ENCODE data around the gene LCP1. TPM values are rescaled to one million over a fixed set of nuclear protein-coding genes. Genes with fewer than 3 reads are reported as not detected.
"Not testable (repeated sequence)": the region's sequence is repeated elsewhere in the genome, so short reads cannot be mapped to it uniquely, and the experiment has no call there.

The LCP1 gene
- total RNA-seq, 1 donor from 2014 or later: 1,100 TPM

GRCh38 chr13:46165485-46166223 is 16.3 kb downstream of the LCP1 start:
- intact Hi-C loops (cut with micrococcal nuclease): no loop called here

GRCh38 chr13:46164661-46165060 is 17.3 kb downstream of the LCP1 start:
- intact Hi-C loops (cut with micrococcal nuclease): no loop called here

GRCh38 chr13:46162741-46163140 is 19.2 kb downstream of the LCP1 start:
- intact Hi-C loops (cut with micrococcal nuclease): not testable (repeated sequence)

- intact Hi-C loops (cut with micrococcal nuclease): loop anchor here (1.0 to 2.0 kb wide), 8 partner anchors 12 to 161 kb away; partner anchors contain the start of gene LRRC63
Measured at GRCh38 chr13:46160471-46161066, 21.4 kb downstream of the LCP1 start.

- intact Hi-C loops (cut with micrococcal nuclease): loop anchor here (1.0 to 2.0 kb wide), 8 partner anchors 12 to 161 kb away; partner anchors contain the start of gene LRRC63
Measured at GRCh38 chr13:46160065-46160464, 21.9 kb downstream of the LCP1 start.

GRCh38 chr13:46158983-46159382 is 23.0 kb downstream of the LCP1 start:
- intact Hi-C loops (cut with micrococcal nuclease): loop anchor here (1.0 kb wide), 1 partner anchor 9 kb away; no protein-coding TSS in a partner anchor

- intact Hi-C loops (cut with micrococcal nuclease): no loop called here
Measured at GRCh38 chr13:46158222-46158621, 23.8 kb downstream of the LCP1 start.

- intact Hi-C loops (cut with micrococcal nuclease): no loop called here
Measured at GRCh38 chr13:46154136-46154801, 27.7 kb downstream of the LCP1 start.

- intact Hi-C loops (cut with micrococcal nuclease): no loop called here
Measured at GRCh38 chr13:46152627-46153328, 29.2 kb downstream of the LCP1 start.

GRCh38 chr13:46150134-46150693 is 31.8 kb downstream of the LCP1 start:
- intact Hi-C loops (cut with micrococcal nuclease): loop anchor here (1.0 kb wide), 1 partner anchor 9 kb away; no protein-coding TSS in a partner anchor

- intact Hi-C loops (cut with micrococcal nuclease): loop anchor here (1.0 kb wide), 2 partner anchors 9 to 10 kb away; no protein-coding TSS in a partner anchor
Measured at GRCh38 chr13:46149272-46150133, 32.5 kb downstream of the LCP1 start.

GRCh38 chr13:46146898-46147297 is 35.1 kb downstream of the LCP1 start:
- intact Hi-C loops (cut with micrococcal nuclease): no loop called here

GRCh38 chr13:46145950-46146349 is 36.0 kb downstream of the LCP1 start:
- intact Hi-C loops (cut with micrococcal nuclease): no loop called here

- intact Hi-C loops (cut with micrococcal nuclease): no loop called here
Measured at GRCh38 chr13:46145135-46145534, 36.8 kb downstream of the LCP1 start.

GRCh38 chr13:46143184-46143701 is 38.7 kb downstream of the LCP1 start:
- intact Hi-C loops (cut with micrococcal nuclease): no loop called here

- intact Hi-C loops (cut with micrococcal nuclease): loop anchor here (1.0 kb wide), 1 partner anchor 11 kb away; no protein-coding TSS in a partner anchor
Measured at GRCh38 chr13:46142776-46143175, 39.2 kb downstream of the LCP1 start.

GRCh38 chr13:46140044-46140443 is 41.9 kb downstream of the LCP1 start:
- intact Hi-C loops (cut with micrococcal nuclease): loop anchor here (1.0 kb wide), 1 partner anchor 9 kb away; no protein-coding TSS in a partner anchor

- intact Hi-C loops (cut with micrococcal nuclease): no loop called here
Measured at GRCh38 chr13:46137627-46138317, 44.2 kb downstream of the LCP1 start.

GRCh38 chr13:46136688-46137087 is 45.3 kb downstream of the LCP1 start:
- intact Hi-C loops (cut with micrococcal nuclease): no loop called here

Data from T-helper 1 cell treated with Interleukin-12 subunit alpha and Interleukin-12 subunit beta and Interleukin-4 antibody, amounts not matched to agents 30 ng/mL and 1 ng/mL, for 36 hours (primary cell).